Esophagus squamous epithelium (tissue), 4 donors: ENCODE results near the gene RAD52.

Experiments
- POLR2A ChIP-seq, 4 donors: fragments of 450-650 bp; IDR thresholded peaks; one replicate each; pipeline ENCODE4 v1.6.1; 2017; ENCODE audit warnings: antibody characterized with exemption in 4 of 4, mild to moderate bottlenecking in 4 of 4, moderate library complexity in 3 of 4
- TF ChIP-seq, protein P1 (sequence below), 6 experiments: fragments of 450-650 bp in 4 of 6; fragments of 200-600 bp in 2 of 6; sonication (generic) in 2 of 6; IDR thresholded peaks; one replicate each; pipeline ENCODE4 v1.5.1; 2016 to 2019; ENCODE audit warnings: antibody characterized with exemption in 6 of 6, mild to moderate bottlenecking in 4 of 6, moderate library complexity in 4 of 6

DNA sequence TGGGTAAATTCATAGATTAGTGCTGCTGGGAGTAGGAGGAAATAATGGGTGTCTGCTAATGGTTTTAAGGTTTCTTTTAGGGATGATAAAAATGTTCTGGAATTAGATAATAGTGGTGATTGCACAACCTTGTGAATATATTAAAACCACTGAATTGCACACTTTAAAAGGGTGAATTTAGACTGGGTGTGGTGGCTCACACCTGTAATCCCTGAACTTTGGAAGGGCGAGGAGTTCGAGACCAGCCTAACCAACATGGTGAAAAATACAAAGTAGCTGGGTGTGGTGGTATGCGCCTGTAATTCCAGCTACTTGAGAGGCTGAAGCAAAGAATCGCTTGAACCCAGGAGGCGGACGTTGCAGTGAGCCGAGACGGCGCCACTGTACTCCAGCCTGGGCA lies 1.3 kb downstream of the RAD52 start:
- TF ChIP-seq POLR2A (IDR thresholded peaks at IDR 0.05), result no peak
- TF ChIP-seq, protein P1, sequence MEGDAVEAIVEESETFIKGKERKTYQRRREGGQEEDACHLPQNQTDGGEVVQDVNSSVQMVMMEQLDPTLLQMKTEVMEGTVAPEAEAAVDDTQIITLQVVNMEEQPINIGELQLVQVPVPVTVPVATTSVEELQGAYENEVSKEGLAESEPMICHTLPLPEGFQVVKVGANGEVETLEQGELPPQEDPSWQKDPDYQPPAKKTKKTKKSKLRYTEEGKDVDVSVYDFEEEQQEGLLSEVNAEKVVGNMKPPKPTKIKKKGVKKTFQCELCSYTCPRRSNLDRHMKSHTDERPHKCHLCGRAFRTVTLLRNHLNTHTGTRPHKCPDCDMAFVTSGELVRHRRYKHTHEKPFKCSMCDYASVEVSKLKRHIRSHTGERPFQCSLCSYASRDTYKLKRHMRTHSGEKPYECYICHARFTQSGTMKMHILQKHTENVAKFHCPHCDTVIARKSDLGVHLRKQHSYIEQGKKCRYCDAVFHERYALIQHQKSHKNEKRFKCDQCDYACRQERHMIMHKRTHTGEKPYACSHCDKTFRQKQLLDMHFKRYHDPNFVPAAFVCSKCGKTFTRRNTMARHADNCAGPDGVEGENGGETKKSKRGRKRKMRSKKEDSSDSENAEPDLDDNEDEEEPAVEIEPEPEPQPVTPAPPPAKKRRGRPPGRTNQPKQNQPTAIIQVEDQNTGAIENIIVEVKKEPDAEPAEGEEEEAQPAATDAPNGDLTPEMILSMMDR (IDR thresholded peaks at IDR 0.05), result no peak
